SK-N-MC (cell line): ENCODE results near the gene ARHGAP29.

Experiments
- DNase-seq: peaks from one replicate; pipeline ENCODE4 v3.0.0-alpha.2; 2011; ENCODE audit warnings: low read depth, low spot score
- H3K27ac ChIP-seq: fragments of 200-600 bp; sonication (generic); 2 replicates; pipeline ENCODE4 v1.5.1; 2016; ENCODE audit warnings: mixed run types
- H3K36me3 ChIP-seq: fragments of 200-600 bp; sonication (generic); 2 replicates; pipeline ENCODE4 v1.6.1; 2017; ENCODE audit warnings: antibody characterized with exemption, low read length, mixed read lengths; ENCODE audit not compliant: insufficient read depth
- H3K4me3 ChIP-seq: fragments of 200-600 bp; sonication (generic); 2 replicates; pipeline ENCODE4 v1.5.1; 2016
- H3K9ac ChIP-seq: fragments of 200-600 bp; sonication (generic); 2 replicates; pipeline ENCODE4 v1.8.0; 2017; ENCODE audit warnings: mixed run types, mixed read lengths; ENCODE audit not compliant: insufficient read length
- H3K9me3 ChIP-seq: fragments of 200-600 bp; sonication (generic); 2 replicates; pipeline ENCODE4 v1.6.1; 2017; ENCODE audit warnings: low read depth, mild to moderate bottlenecking, antibody characterized with exemption, low read length, moderate library complexity, mixed read lengths
- EZH2 ChIP-seq: fragments of 200-600 bp; sonication (generic); IDR thresholded peaks from one replicate; pipeline ENCODE4 v1.6.1; 2017; ENCODE audit warnings: antibody characterized with exemption
- FOXP2 ChIP-seq: optimal IDR thresholded peaks from 2 replicates; pipeline ENCODE3; 2011; ENCODE audit warnings: mild to moderate bottlenecking, moderate library complexity; ENCODE audit not compliant: insufficient read depth; ENCODE audit errors: extremely low read length, control extremely low read depth
- POLR2AphosphoS5 ChIP-seq: IDR thresholded peaks from 2 replicates; pipeline ENCODE4 v1.6.1; 2012; ENCODE audit warnings: mild to moderate bottlenecking, low read depth, low read length, borderline replicate concordance

The ARHGAP29 gene

DNA sequence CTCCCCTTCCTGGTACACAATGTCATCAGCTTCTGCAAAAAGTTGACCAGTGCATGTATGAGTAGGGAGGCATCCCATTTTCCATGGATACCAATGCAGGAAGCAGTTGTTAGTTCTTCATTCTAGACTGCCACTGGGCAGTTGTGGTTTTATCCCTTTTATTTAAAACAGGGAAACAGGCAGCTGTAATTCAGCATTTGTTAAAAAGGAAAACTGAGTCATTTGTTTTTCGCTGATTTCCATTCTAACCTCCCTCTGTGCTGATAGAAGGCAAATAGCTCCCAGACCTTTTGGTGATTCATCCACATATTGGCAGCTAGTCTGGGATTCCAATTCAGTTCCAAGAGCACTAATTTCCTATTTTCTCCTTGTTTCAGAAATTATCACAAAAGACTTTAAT is 95.4 kb downstream of the ARHGAP29 start:
- no peaks in the 10 kb centered on the region for H3K9me3 ChIP-seq
- TF ChIP-seq POLR2AphosphoS5 (no peak), FOXP2 (no peak), EZH2 (no peak)
- H3K27ac ChIP-seq: no peak overlapping the region

DNA sequence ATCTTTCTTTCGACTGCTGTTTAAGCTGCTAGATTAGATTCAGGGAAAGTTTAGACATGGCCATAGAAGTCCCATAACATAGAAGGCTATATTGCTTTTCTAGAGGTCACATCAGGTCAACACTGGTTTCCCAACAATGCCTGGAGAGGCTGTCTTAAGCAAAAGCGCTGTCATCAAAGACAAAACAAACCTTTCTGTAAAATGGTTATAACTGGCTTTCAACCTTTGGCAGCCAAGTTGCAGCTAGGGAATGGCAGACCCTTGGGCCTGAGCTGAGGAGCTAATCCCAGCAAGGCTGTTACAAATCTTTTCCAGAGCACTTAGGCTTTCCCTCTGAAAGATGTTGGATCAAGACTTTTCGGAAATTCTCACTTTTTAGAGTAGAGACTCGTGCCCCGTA is 105.3 kb downstream of the ARHGAP29 start:
- Histone ChIP-seq H3K4me3 (no peak overlapping the region), H3K9me3 (no peaks in the 10 kb centered on the region), H3K36me3 (no peaks in the 10 kb centered on the region), H3K9ac (no peak overlapping the region), H3K27ac (no peak overlapping the region)
- TF ChIP-seq EZH2 (no peak), POLR2AphosphoS5 (no peak), FOXP2 (no peak)
- no peak for DNase-seq

More for the DNA sequence above, 95.4 kb downstream of the ARHGAP29 start:
- Histone ChIP-seq H3K9ac (no peak overlapping the region), H3K4me3 (no peak overlapping the region), H3K36me3 (no peaks in the 10 kb centered on the region)
- DNase-seq: no peak

- no peak for DNase-seq
- Histone ChIP-seq H3K27ac (no peak overlapping the region), H3K36me3 (no peaks in the 10 kb centered on the region), H3K4me3 (no peak overlapping the region), H3K9ac (no peak overlapping the region), H3K9me3 (no peaks in the 10 kb centered on the region)
- TF ChIP-seq FOXP2 (no peak), POLR2AphosphoS5 (no peak), EZH2 (no peak)
Observed at GRCh38 chr1:94130851-94131595, 106.4 kb downstream of the ARHGAP29 start.

DNA sequence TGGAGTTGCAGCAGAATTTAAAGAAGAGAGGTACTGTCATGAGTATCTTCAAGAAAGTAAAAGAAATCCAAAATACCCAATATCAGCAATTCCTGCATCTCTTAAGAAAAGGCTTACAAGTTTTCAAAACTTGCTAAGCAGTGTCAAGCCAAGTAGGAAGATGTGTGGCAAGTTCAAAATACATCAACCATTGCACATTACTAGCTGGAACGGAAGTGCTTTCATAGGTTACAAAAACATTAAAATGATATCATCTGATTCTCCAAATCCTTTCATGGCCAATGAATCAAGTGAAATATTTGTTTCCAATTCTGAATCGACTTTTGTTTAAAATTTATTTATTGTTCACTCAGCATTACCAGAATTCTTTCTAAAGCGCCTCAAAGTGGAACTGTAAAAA is 110.7 kb downstream of the ARHGAP29 start:
- no peak overlapping the region for H3K27ac ChIP-seq
- TF ChIP-seq FOXP2: no peak
- TF ChIP-seq EZH2: no peak
- TF ChIP-seq POLR2AphosphoS5: no peak
- H3K36me3 ChIP-seq: no peaks in the 10 kb centered on the region
- H3K9ac ChIP-seq: no peak overlapping the region
- no peak overlapping the region for H3K4me3 ChIP-seq
- no peak for DNase-seq
- no peaks in the 10 kb centered on the region for H3K9me3 ChIP-seq

GRCh38 chr1:94125551-94126514 is 111.6 kb downstream of the ARHGAP29 start:
- H3K36me3 ChIP-seq: no peaks in the 10 kb centered on the region
- H3K4me3 ChIP-seq: no peak overlapping the region
- H3K9me3 ChIP-seq: no peaks in the 10 kb centered on the region
- no peak overlapping the region for H3K27ac ChIP-seq
- H3K9ac ChIP-seq: no peak overlapping the region
- no peak for DNase-seq
- TF ChIP-seq POLR2AphosphoS5 (no peak), EZH2 (no peak), FOXP2 (no peak)

GRCh38 chr1:94124538-94124937 is 112.8 kb downstream of the ARHGAP29 start:
- no peaks in the 10 kb centered on the region for H3K36me3 ChIP-seq
- no peak for DNase-seq
- no peak overlapping the region for H3K4me3 ChIP-seq
- H3K9me3 ChIP-seq: no peaks in the 10 kb centered on the region
- no peak for TF ChIP-seq POLR2AphosphoS5
- no peak for TF ChIP-seq EZH2
- no peak for TF ChIP-seq FOXP2
- H3K9ac ChIP-seq: no peak overlapping the region
- H3K27ac ChIP-seq: no peak overlapping the region

GRCh38 chr1:94122201-94122970 is 115.0 kb downstream of the ARHGAP29 start:
- TF ChIP-seq EZH2 (no peak), FOXP2 (no peak), POLR2AphosphoS5 (no peak)
- H3K4me3 ChIP-seq: no peak overlapping the region
- no peak overlapping the region for H3K9ac ChIP-seq
- DNase-seq: no peak
- H3K27ac ChIP-seq: no peak overlapping the region
- no peaks in the 10 kb centered on the region for H3K9me3 ChIP-seq
- no peaks in the 10 kb centered on the region for H3K36me3 ChIP-seq
